ENCODE data around the gene CXCR6. TPM values are rescaled to one million over a fixed set of nuclear protein-coding genes. Genes with fewer than 3 reads are reported as not detected.

Gene CXCR6
- total and polyA plus RNA-seq, 2 experiments from 2014 or later = 0.10 TPM; not detected in 1

- Mint-ChIP-seq H3K4me3 (no peak overlapping the region), H3K36me3 (ENCODE audit: low read depth) (peaks cover 37% of the 10 kb centered on the region), H3K9me3 (no peaks in the 10 kb centered on the region; the same call in 2 of the 3 replicates), H3K27me3 (ENCODE audit: insufficient read depth, low read depth, poor library complexity) (peaks cover 2% of the 10 kb centered on the region), H3K4me1 (peaks cover 17% of the 10 kb centered on the region), H3K27ac (no peak overlapping the region)
- DNase-seq (ENCODE audit: low spot score) (no peak), ATAC-seq (no peak)
- H3K4me2 ChIP-seq = no peak overlapping the region
- no peak overlapping the region for H2AFZ ChIP-seq
- H4K20me1 ChIP-seq (replicated peaks; ENCODE audit: insufficient read depth) = peaks cover 6% of the 10 kb centered on the region
- no peak overlapping the region for H3K4me3 ChIP-seq
- no peaks in the 10 kb centered on the region for H3K4me1 ChIP-seq (ENCODE audit: insufficient read depth)
- no peaks in the 10 kb centered on the region for H3K79me2 ChIP-seq (replicated peaks; ENCODE audit: insufficient read depth)
- no peaks in the 10 kb centered on the region for H3K9me2 ChIP-seq (ENCODE audit: insufficient read depth)
- no peak overlapping the region for H3K27ac ChIP-seq (ENCODE audit: low read depth)
- H3K36me3 ChIP-seq (ENCODE audit: insufficient read depth) = peaks cover 22% of the 10 kb centered on the region
- H3K27me3 ChIP-seq (ENCODE audit: insufficient read depth) = no peaks in the 10 kb centered on the region
- TF ChIP-seq JUNB (IDR thresholded peaks at IDR 0.05; ENCODE audit: unreplicated experiment) = no peak
- no peak for TF ChIP-seq ETS1 (IDR thresholded peaks at IDR 0.05)
- TF ChIP-seq ZNF114 (CRISPR knock-in tag; IDR thresholded peaks at IDR 0.05) = no peak
- TF ChIP-seq STAT1 (IDR thresholded peaks at IDR 0.05; ENCODE audit: unreplicated experiment) = no peak
- TF ChIP-seq EZH2phosphoT487 (IDR thresholded peaks at IDR 0.05; ENCODE audit: unreplicated experiment) = no peak
- no peak for TF ChIP-seq ZNF331 (CRISPR knock-in tag; IDR thresholded peaks at IDR 0.05; ENCODE audit: low read depth)
- no peaks in the 10 kb centered on the region for H3F3A ChIP-seq (replicated peaks; ENCODE audit: low read depth)
Observed at GRCh38 chr3:45936261-45936660, 7.0 kb upstream of the CXCR6 start.

GRCh38 chr3:45937206-45938042 lies 5.8 kb upstream of the CXCR6 start:
- H3K4me1 Mint-ChIP-seq = peaks cover 17% of the 10 kb centered on the region
- no peak overlapping the region for H3K4me2 ChIP-seq
- H4K20me1 ChIP-seq (replicated peaks; ENCODE audit: insufficient read depth) = peaks cover 6% of the 10 kb centered on the region
- peaks cover 32% of the 10 kb centered on the region for H3K36me3 Mint-ChIP-seq (ENCODE audit: low read depth)
- H3K27me3 Mint-ChIP-seq (ENCODE audit: insufficient read depth, low read depth, poor library complexity) = peaks cover 1% of the 10 kb centered on the region
- H3K27ac ChIP-seq (ENCODE audit: low read depth) = no peak overlapping the region
- H3K9me3 Mint-ChIP-seq = no peaks in the 10 kb centered on the region; the same call in 2 of the 3 replicates
- DNase-seq (ENCODE audit: low spot score) = no peak
- no peak overlapping the region for H2AFZ ChIP-seq
- no peaks in the 10 kb centered on the region for H3K4me1 ChIP-seq (ENCODE audit: insufficient read depth)
- no peak overlapping the region for H3K27ac Mint-ChIP-seq
- peaks cover 16% of the 10 kb centered on the region for H3K36me3 ChIP-seq (ENCODE audit: insufficient read depth)
- H3K9me2 ChIP-seq (ENCODE audit: insufficient read depth) = no peaks in the 10 kb centered on the region
- H3F3A ChIP-seq (replicated peaks; ENCODE audit: low read depth) = no peaks in the 10 kb centered on the region
- no peaks in the 10 kb centered on the region for H3K79me2 ChIP-seq (replicated peaks; ENCODE audit: insufficient read depth)
- H3K27me3 ChIP-seq (ENCODE audit: insufficient read depth) = no peaks in the 10 kb centered on the region
- H3K4me3 ChIP-seq = no peak overlapping the region
- no peak for ATAC-seq
- no peak overlapping the region for H3K4me3 Mint-ChIP-seq
- TF ChIP-seq NANOG (IDR thresholded peaks at IDR 0.05; ENCODE audit: borderline replicate concordance) (no peak), ZNF114 (CRISPR knock-in tag; IDR thresholded peaks at IDR 0.05) (no peak), CTCF (conservative IDR thresholded peaks at IDR 0.05; ENCODE audit: low read depth in 2 of 2) (no peak), POLR2AphosphoS5 (IDR thresholded peaks at IDR 0.05; ENCODE audit: low read depth) (no peak), ZNF462 (CRISPR knock-in tag; IDR thresholded peaks at IDR 0.05) (no peak), JUNB (IDR thresholded peaks at IDR 0.05; ENCODE audit: unreplicated experiment) (no peak)

Data from GM23338 (cell line).